Kidney (tissue), 14 donors: ENCODE data around the gene MNDA. TPM values are rescaled to one million over a fixed set of nuclear protein-coding genes. Genes with fewer than 3 reads are reported as not detected.
"Not testable (repeated sequence)": the region's sequence is repeated elsewhere in the genome, so short reads cannot be mapped to it uniquely, and the experiment has no call there.

Experiments used
- DNase-seq, 5 donors: peaks; one replicate each; pipeline ENCODE4 v3.0.0-alpha.2; 2013 to 2020
- FAIRE-seq: peaks from 2 replicates; lab custom pipeline; 2012; peaks lifted over from hg19 to GRCh38; lab: Jason Lieb, UNC
- H3K27ac ChIP-seq, 2 donors: one replicate each; pipeline ENCODE4 v1.7.0; 2013; ENCODE audit warnings: low read depth in 2 of 2, low read length in 2 of 2, inconsistent platforms in 1 of 2
- H3K27me3 ChIP-seq: one replicate; pipeline ENCODE4 v1.7.1; 2013; ENCODE audit warnings: low read length, inconsistent platforms; ENCODE audit not compliant: control insufficient read depth, insufficient read depth
- H3K36me3 ChIP-seq, 3 donors: one replicate each; pipeline versions ENCODE4 v1.7.0 to v1.7.1; 2013; ENCODE audit warnings: low read length in 3 of 3, control low read depth in 1 of 3, inconsistent platforms in 1 of 3; ENCODE audit not compliant: insufficient read depth in 3 of 3, control insufficient read depth in 2 of 3
- H3K4me1 ChIP-seq, 3 donors: one replicate each; pipeline versions ENCODE4 v1.7.0 to v1.7.1; 2013; ENCODE audit warnings: low read length in 3 of 3, inconsistent platforms in 1 of 3, low read depth in 1 of 3; ENCODE audit not compliant: control insufficient read depth in 2 of 3, insufficient read depth in 2 of 3
- H3K4me3 ChIP-seq, 3 donors: one replicate each; pipeline versions ENCODE4 v1.7.0 to v1.8.1; 2013; ENCODE audit warnings: low read length in 3 of 3, control low read depth in 1 of 3, inconsistent platforms in 1 of 3
- H3K9ac ChIP-seq, 3 donors: one replicate each; pipeline versions ENCODE4 v1.7.0 to v1.7.1; 2013; ENCODE audit warnings: low read length in 3 of 3, control low read depth in 1 of 3, inconsistent platforms in 1 of 3
- H3K9me3 ChIP-seq, 3 donors: one replicate each; pipeline versions ENCODE4 v1.7.0 to v1.7.1; 2013; ENCODE audit warnings: low read length in 3 of 3, control low read depth in 1 of 3, inconsistent platforms in 1 of 3; ENCODE audit not compliant: control insufficient read depth in 2 of 3, insufficient read depth in 1 of 3
- CTCF ChIP-seq: IDR thresholded peaks from 3 replicates; pipeline ENCODE4 v1.5.1; 2012; ENCODE audit warnings: mild to moderate bottlenecking, moderate library complexity, borderline replicate concordance; ENCODE audit not compliant: insufficient read depth; ENCODE audit errors: extremely low read depth
- intact Hi-C: fragments of 100-400 bp; cut with DNase I; formaldehyde crosslinking; loops from one replicate; pipeline ENCODE4 v1.11.1; 2022
- polyA plus RNA-seq: library from polyadenylated mRNA; stranded (reverse); fragments of 350-450 nt; fragmentation: Illumina TruSeq; extraction: RNeasy Lipid Tissue Mini Kit (QIAGEN cat#74804); gene quantifications from one replicate; pipeline ENCODE4 v1.2.3, GENCODE V29; 2014; ENCODE audit warnings: low read depth, low replicate concordance; ENCODE audit not compliant: insufficient read depth
- total RNA-seq: library from RNA; stranded (reverse); fragmentation: NEBNext Ultra II Directional; extraction: Animal tissue kit (Norgen Biotek cat#: 25700); gene quantifications from one replicate; pipeline ENCODE4 v1.2.1, GENCODE V29; 2021
- donor health status: control.
- donor health status: control.
- donor health status: control.
- donor health status: control.
- donor health status: control.
- donor health status: DM: yes; HTN: yes; CAD: no.
- donor health status: Normal renal cell carcinoma (clear cell type).

MNDA gene
- total and polyA plus RNA-seq, 2 donors from 2014 or later: 2.6 to 8.3 TPM

GRCh38 chr1:158838660-158839059 is 7.5 kb downstream of the MNDA start:
- no peak for FAIRE-seq
- Histone ChIP-seq H3K9ac (no peak overlapping the region), H3K9me3 (no peaks in the 10 kb centered on the region), H3K36me3 (no peaks in the 10 kb centered on the region), H3K4me1 (no peaks in the 10 kb centered on the region), H3K27ac (no peak overlapping the region), H3K27me3 (no peaks in the 10 kb centered on the region), H3K4me3 (no peak overlapping the region)
- no peak for DNase-seq
- no peak for TF ChIP-seq CTCF
- intact Hi-C loops: no loop called here

- intact Hi-C loops: no loop called here
- DNase-seq (no peak), FAIRE-seq (no peak)
- no peaks in the 10 kb centered on the region for H3K27me3 ChIP-seq
- no peak for TF ChIP-seq CTCF
- no peak overlapping the region for H3K27ac ChIP-seq
- H3K4me3 ChIP-seq: no peak overlapping the region
- H3K9ac ChIP-seq: no peak overlapping the region
- H3K9me3 ChIP-seq: no peaks in the 10 kb centered on the region
- H3K4me1 ChIP-seq: no peaks in the 10 kb centered on the region
- no peaks in the 10 kb centered on the region for H3K36me3 ChIP-seq
Measured at GRCh38 chr1:158839566-158839965, 8.4 kb downstream of the MNDA start.

- DNase-seq (no peak), FAIRE-seq (no peak)
- Histone ChIP-seq H3K27ac (no peak overlapping the region), H3K27me3 (no peaks in the 10 kb centered on the region), H3K4me3 (no peak overlapping the region), H3K36me3 (no peaks in the 10 kb centered on the region), H3K4me1 (no peaks in the 10 kb centered on the region), H3K9me3 (no peaks in the 10 kb centered on the region), H3K9ac (no peak overlapping the region)
- intact Hi-C loops: no loop called here
- no peak for TF ChIP-seq CTCF
Measured at GRCh38 chr1:158840236-158840635, 9.1 kb downstream of the MNDA start.

GRCh38 chr1:158864595-158864994 is 33.4 kb downstream of the MNDA start:
- DNase-seq: no peak
- no peak for TF ChIP-seq CTCF
- Histone ChIP-seq H3K4me1 (no peaks in the 10 kb centered on the region), H3K9ac (no peak overlapping the region), H3K27me3 (no peaks in the 10 kb centered on the region), H3K4me3 (no peak overlapping the region), H3K27ac (no peak overlapping the region), H3K36me3 (no peaks in the 10 kb centered on the region), H3K9me3 (no peaks in the 10 kb centered on the region)
- intact Hi-C loops: no loop called here
- no peak for FAIRE-seq

- H3K4me3 ChIP-seq, H3K27ac ChIP-seq, H3K36me3 ChIP-seq, intact Hi-C loops, H3K4me1 ChIP-seq, FAIRE-seq, DNase-seq, H3K27me3 ChIP-seq, H3K9ac ChIP-seq, H3K9me3 ChIP-seq: not testable (repeated sequence)
Measured at GRCh38 chr1:158870438-158870837, 39.3 kb downstream of the MNDA start.
